DOHH2 (cell line): ENCODE measurements around the gene DKK1.

Source experiments
- H3F3A ChIP-seq: fragments of 200-600 bp; sonication (generic), shearing (Covaris generic); 2 replicates; pipeline ENCODE4 v1.6.0; 2016; ENCODE audit warnings: antibody characterized with exemption, mild to moderate bottlenecking; ENCODE audit not compliant: control insufficient read depth, insufficient read depth
- H3K27ac ChIP-seq: fragments of 200-600 bp; sonication (generic); 2 replicates; pipeline ENCODE4 v1.5.1; 2014; ENCODE audit warnings: low read depth, mild to moderate bottlenecking, low read length, moderate library complexity
- H3K27me3 ChIP-seq: fragments of 200-600 bp; sonication (generic); 2 replicates; pipeline ENCODE4 v1.6.1; 2014; ENCODE audit warnings: mild to moderate bottlenecking, low read length, mixed read lengths; ENCODE audit not compliant: control insufficient read depth
- H3K36me3 ChIP-seq: fragments of 200-600 bp; sonication (generic); 2 replicates; pipeline ENCODE4 v1.6.1; 2014; ENCODE audit warnings: mild to moderate bottlenecking, low read length, moderate library complexity, mixed read lengths; ENCODE audit not compliant: control insufficient read depth
- H3K4me1 ChIP-seq: fragments of 200-600 bp; sonication (generic); 2 replicates; pipeline ENCODE4 v1.6.1; 2014; ENCODE audit warnings: mild to moderate bottlenecking, low read length, mixed read lengths; ENCODE audit not compliant: control insufficient read depth
- H3K4me2 ChIP-seq: fragments of 200-600 bp; sonication (generic); 2 replicates; pipeline ENCODE4 v1.6.0; 2014; ENCODE audit warnings: mild to moderate bottlenecking, low read length, moderate library complexity
- H3K4me3 ChIP-seq: fragments of 200-600 bp; sonication (generic); 2 replicates; pipeline ENCODE4 v1.5.1; 2014; ENCODE audit warnings: mild to moderate bottlenecking, low read length, mixed read lengths
- H3K79me2 ChIP-seq: fragments of 200-600 bp; sonication (generic); 2 replicates; pipeline ENCODE4 v1.6.1; 2014; ENCODE audit warnings: mild to moderate bottlenecking, low read length, mixed read lengths; ENCODE audit not compliant: control insufficient read depth
- H3K9me2 ChIP-seq: fragments of 200-600 bp; sonication (generic); replicated peaks from 2 replicates; pipeline ENCODE4 v1.6.1; 2014; ENCODE audit warnings: mild to moderate bottlenecking, low read length, mixed read lengths; ENCODE audit not compliant: control insufficient read depth
- H3K9me3 ChIP-seq: fragments of 200-600 bp; sonication (generic); 2 replicates; pipeline ENCODE4 v1.6.1; 2014; ENCODE audit warnings: antibody characterized with exemption, low read length, mixed read lengths; ENCODE audit not compliant: control insufficient read depth, insufficient read depth
- H4K20me1 ChIP-seq: fragments of 200-600 bp; sonication (generic); 2 replicates; pipeline ENCODE4 v1.6.0; 2014; ENCODE audit warnings: low read depth, mild to moderate bottlenecking, antibody characterized with exemption, low read length, moderate library complexity; ENCODE audit not compliant: control insufficient read depth, insufficient read depth
- EZH2phosphoT487 ChIP-seq: fragments of 200-600 bp; sonication (generic); IDR thresholded peaks from 2 replicates; pipeline ENCODE4 v1.6.1; 2017; ENCODE audit warnings: borderline replicate concordance, mild to moderate bottlenecking, antibody characterized with exemption, low read length, moderate library complexity, mixed read lengths
- TF ChIP-seq, protein P1 (sequence below): fragments of 200-600 bp; sonication (generic); IDR thresholded peaks from one replicate; pipeline ENCODE4 v1.5.1; 2014; ENCODE audit warnings: antibody characterized with exemption, mild to moderate bottlenecking, low read depth, low read length; ENCODE audit not compliant: poor library complexity, severe bottlenecking

The DKK1 gene

DNA sequence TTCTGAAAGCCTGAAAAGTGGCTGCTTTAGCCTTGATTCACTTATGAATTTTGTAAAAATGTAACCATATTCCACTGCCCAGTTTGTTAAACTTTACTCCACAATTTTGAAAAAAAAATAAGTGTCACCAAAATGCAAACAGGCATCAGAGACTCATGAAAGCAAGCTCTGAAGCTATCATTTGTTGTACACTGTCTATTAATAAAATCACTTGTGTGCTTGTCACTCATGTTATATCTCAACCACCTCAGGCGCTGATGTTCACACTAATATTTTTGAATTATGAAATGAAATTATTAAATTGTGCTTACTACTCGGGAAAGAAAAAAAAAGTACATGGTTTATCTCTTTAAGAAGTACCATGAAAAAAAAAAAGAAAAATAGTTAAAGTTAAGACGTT, 34.5 kb upstream of the DKK1 start:
- Histone ChIP-seq H3K9me3 (no peaks in the 10 kb centered on the region), H3K4me1 (peaks cover 26% of the 10 kb centered on the region), H3K79me2 (no peaks in the 10 kb centered on the region), H3K4me3 (no peak overlapping the region), H3K27me3 (no peaks in the 10 kb centered on the region), H3K9me2 (no peaks in the 10 kb centered on the region), H3K4me2 (no peak overlapping the region), H4K20me1 (no peaks in the 10 kb centered on the region), H3F3A (0 out of 2 replicates have a peak, but pooled peaks cover 3% of the 10 kb centered on the region), H3K27ac (no peak overlapping the region), H3K36me3 (no peaks in the 10 kb centered on the region)
- TF ChIP-seq EZH2phosphoT487, result no peak
- TF ChIP-seq, protein P1, sequence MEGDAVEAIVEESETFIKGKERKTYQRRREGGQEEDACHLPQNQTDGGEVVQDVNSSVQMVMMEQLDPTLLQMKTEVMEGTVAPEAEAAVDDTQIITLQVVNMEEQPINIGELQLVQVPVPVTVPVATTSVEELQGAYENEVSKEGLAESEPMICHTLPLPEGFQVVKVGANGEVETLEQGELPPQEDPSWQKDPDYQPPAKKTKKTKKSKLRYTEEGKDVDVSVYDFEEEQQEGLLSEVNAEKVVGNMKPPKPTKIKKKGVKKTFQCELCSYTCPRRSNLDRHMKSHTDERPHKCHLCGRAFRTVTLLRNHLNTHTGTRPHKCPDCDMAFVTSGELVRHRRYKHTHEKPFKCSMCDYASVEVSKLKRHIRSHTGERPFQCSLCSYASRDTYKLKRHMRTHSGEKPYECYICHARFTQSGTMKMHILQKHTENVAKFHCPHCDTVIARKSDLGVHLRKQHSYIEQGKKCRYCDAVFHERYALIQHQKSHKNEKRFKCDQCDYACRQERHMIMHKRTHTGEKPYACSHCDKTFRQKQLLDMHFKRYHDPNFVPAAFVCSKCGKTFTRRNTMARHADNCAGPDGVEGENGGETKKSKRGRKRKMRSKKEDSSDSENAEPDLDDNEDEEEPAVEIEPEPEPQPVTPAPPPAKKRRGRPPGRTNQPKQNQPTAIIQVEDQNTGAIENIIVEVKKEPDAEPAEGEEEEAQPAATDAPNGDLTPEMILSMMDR, result no peak

DNA sequence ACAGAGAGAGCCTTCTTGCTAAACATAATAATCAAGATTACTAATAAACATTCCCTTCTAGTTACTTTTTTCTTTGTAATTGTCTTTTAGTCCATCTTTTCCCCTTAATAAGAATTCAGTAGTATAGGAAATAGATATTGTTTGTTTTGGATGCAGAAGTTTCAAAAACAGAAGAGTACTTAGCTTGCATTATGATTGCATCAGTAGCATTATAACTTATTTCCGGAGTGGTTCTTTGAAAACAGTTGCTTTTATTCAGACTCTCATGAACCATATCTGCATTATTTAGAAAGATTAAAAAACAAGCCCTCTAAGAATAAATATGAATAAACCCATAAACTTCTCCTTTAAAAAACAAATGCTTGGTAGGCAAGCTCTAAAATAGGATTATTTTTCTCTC, 34.0 kb upstream of the DKK1 start:
- Histone ChIP-seq H3K4me1 (peaks cover 31% of the 10 kb centered on the region), H3K9me2 (no peaks in the 10 kb centered on the region), H3F3A (peaks cover 5% of the 10 kb centered on the region; the same call in 1 of the 2 replicates), H3K4me2 (peak overlapping the region; percentile 2; the same call in 1 of the 2 replicates), H3K9me3 (no peaks in the 10 kb centered on the region), H4K20me1 (no peaks in the 10 kb centered on the region), H3K79me2 (no peaks in the 10 kb centered on the region), H3K36me3 (no peaks in the 10 kb centered on the region), H3K4me3 (no peak overlapping the region), H3K27me3 (no peaks in the 10 kb centered on the region), H3K27ac (no peak overlapping the region)
- TF ChIP-seq, protein P1, result no peak
- no peak for TF ChIP-seq EZH2phosphoT487

DNA sequence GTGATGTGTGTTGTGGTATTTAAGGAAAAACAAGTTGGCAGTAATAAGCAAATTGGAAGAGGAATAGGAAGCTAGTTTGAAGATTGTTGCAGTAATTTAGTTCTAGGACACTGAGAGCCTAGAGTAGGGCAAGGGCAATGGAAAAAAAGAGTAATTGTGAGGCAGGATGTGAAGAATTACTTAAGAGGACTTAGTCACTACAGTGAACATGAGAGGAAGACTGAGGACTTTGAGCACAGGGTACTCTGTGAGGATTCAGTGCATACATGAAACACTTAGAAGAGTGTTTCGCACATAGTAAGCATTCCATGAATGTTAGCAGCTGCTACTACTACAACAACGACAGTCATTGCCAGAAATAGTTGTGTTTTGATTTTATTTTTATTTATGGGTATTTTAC, 30.9 kb upstream of the DKK1 start:
- Histone ChIP-seq H4K20me1 (no peaks in the 10 kb centered on the region), H3K4me3 (no peak overlapping the region), H3K27me3 (no peaks in the 10 kb centered on the region), H3F3A (peaks cover 7% of the 10 kb centered on the region; the same call in 1 of the 2 replicates), H3K4me2 (no peak overlapping the region), H3K9me3 (no peaks in the 10 kb centered on the region), H3K27ac (no peak overlapping the region), H3K9me2 (no peaks in the 10 kb centered on the region), H3K36me3 (no peaks in the 10 kb centered on the region), H3K79me2 (no peaks in the 10 kb centered on the region), H3K4me1 (peaks cover 44% of the 10 kb centered on the region)
- TF ChIP-seq, protein P1, result no peak
- no peak for TF ChIP-seq EZH2phosphoT487
